Measurements from ENCODE around the gene ICA1.

ICA1 gene

DNA sequence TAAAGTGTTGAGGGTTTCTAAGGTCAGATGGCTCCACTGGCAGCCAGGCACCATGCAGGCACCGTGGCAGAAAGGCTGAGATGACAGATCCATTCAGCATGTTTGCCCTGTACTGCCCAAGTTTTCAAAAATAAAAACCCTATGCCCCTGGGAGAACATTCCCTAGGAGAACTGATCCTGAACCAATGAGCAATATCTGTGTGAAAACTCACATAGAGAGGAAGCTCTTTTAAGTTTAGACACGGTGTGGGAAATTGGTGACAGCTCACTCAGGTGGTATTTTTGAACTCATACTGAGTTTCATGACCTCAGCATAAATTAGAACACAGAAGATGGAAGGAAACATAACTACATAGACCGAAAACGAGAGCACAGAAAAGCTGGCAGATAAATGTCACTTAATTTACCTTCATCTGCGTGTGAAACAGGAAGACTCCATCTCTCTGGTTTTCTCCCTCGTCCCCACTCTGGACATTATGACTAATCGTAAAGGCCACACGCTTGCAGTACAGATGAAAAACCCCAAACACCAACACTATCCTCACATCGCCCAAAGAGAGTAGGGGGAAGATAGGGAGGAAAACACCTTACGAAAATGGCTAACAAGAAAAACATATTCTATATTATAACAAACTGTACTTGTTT lies 127.8 kb downstream of the ICA1 start:
- in situ Hi-C loops (cut with MboI; ENCODE audit: low pct_unique_long_range_greater_than_20kb, low sequenced_read_pairs, unreplicated experiment), result no loop called here
- DNase-seq (ENCODE audit: low spot score), result peak; percentile 43
- TF ChIP-seq, protein P1, sequence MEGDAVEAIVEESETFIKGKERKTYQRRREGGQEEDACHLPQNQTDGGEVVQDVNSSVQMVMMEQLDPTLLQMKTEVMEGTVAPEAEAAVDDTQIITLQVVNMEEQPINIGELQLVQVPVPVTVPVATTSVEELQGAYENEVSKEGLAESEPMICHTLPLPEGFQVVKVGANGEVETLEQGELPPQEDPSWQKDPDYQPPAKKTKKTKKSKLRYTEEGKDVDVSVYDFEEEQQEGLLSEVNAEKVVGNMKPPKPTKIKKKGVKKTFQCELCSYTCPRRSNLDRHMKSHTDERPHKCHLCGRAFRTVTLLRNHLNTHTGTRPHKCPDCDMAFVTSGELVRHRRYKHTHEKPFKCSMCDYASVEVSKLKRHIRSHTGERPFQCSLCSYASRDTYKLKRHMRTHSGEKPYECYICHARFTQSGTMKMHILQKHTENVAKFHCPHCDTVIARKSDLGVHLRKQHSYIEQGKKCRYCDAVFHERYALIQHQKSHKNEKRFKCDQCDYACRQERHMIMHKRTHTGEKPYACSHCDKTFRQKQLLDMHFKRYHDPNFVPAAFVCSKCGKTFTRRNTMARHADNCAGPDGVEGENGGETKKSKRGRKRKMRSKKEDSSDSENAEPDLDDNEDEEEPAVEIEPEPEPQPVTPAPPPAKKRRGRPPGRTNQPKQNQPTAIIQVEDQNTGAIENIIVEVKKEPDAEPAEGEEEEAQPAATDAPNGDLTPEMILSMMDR (IDR thresholded peaks at IDR 0.05; ENCODE audit: extremely low read depth, insufficient read depth, missing control alignments), result no peak

DNA sequence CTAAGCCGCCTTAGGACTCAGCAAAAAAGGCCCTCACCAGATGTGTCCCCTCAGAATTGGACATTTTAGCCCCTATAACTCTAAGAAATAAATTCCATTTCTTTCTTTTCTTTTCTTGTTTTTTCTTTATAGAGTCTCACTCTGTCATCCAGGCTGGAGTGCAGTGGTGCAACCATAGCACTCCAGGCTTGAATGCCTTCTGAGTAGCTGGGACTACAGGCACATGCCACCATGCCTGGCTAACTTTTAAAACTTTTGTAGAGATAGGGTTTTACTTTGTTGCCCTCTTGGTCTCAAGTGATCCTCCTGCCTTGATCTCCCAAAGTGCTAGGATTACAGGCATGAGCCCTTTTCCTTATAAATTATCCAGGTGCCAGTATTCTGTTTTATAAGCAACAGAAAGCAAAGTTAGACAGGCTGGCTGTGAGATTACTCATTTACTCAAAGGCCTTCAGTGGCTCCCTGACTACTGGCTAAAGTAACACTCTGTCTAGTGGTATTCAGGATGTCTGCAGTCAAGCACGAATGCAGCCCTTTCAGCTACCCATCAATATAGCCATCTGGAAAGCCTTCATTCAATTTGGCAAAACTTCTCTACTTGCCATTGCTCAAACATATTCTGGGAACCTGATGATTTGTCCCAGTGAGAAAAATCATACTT lies 128.6 kb downstream of the ICA1 start:
- in situ Hi-C loops (cut with MboI; ENCODE audit: low pct_unique_long_range_greater_than_20kb, low sequenced_read_pairs, unreplicated experiment), result no loop called here
- no peak for DNase-seq (ENCODE audit: low spot score)
- TF ChIP-seq, protein P1 (IDR thresholded peaks at IDR 0.05; ENCODE audit: extremely low read depth, insufficient read depth, missing control alignments), result no peak

DNA sequence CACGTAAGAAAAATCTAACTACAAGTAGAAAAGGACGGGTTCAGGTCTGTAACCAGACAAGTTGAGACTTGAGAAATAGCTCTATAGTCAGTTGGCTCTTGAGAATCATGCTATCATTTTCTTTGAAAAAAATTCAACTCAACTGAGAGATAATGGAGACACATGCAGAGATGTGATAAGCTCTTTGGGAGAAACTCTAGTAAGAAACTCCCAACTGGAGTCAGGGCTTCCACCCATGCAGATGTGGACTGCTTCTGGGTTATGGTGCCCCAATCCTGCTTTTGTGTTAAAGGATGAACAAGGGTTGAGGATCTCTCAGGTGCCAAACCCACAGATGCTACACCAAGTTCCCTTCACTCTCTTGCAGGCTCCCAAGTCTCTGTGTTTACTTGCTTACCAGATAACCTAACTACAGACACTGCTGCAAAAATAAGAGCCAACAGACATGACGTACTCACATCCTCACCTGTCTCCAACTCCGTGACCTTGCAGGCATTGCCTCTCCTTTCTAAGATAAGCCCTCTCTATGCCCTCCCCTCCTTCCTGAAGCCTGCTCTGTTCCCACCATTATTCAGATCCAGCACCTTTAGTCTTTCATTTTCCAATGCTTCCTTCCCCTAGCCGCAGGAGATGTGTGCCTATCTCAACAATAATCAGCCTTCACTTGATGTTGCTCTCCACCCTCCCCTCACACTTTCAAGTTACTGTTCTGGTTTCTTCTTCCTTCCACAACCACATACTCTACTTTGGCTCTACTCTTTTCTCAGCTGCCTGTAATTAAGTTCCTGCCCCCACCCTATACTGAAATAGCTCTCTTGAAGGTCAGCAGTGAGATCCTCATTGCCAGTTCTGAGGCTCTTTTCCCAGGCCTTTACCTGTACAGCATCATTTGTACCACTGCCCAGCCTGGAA lies 130.0 kb downstream of the ICA1 start:
- in situ Hi-C loops (cut with MboI; ENCODE audit: low pct_unique_long_range_greater_than_20kb, low sequenced_read_pairs, unreplicated experiment), result no loop called here
- DNase-seq (ENCODE audit: low spot score), result no peak
- TF ChIP-seq, protein P1 (IDR thresholded peaks at IDR 0.05; ENCODE audit: extremely low read depth, insufficient read depth, missing control alignments), result no peak

DNA sequence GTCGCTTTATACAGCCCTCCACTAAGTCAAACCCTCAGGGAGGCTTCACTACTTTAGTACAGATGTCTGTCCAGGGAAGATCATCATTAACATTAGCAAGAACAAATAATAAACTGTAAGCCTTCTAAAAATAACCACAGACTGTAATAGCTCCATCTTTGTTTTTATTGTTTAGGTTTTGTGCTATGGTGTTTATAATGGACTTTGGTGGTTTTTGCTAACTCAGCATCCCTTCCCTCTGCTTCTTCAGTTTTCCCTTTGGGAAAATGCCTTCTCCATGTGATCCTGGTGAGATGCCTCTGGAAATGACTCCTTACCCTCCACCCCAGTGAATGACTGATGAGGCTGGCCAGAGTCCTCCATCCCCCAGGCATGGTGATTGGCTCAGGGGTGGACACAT lies 131.3 kb downstream of the ICA1 start:
- TF ChIP-seq, protein P1 (IDR thresholded peaks at IDR 0.05; ENCODE audit: extremely low read depth, insufficient read depth, missing control alignments), result no peak
- no peak for DNase-seq (ENCODE audit: low spot score)
- in situ Hi-C loops (cut with MboI; ENCODE audit: low pct_unique_long_range_greater_than_20kb, low sequenced_read_pairs, unreplicated experiment), result no loop called here

DNA sequence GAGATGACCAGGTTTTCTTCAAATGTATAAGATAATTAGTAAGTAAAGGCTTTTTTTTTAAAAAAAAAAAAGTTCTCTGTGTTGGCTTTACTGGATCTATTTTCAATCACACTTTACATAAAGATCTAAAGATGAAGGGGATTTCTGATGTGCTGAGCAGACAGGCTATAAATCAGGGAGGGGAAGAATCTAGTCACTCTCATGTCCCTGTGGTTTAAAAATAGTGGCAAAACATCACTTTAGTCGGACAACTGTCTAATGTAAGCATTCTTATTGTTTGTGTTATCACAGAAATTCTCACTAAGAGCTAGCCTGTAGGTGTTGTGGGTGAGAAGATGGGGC lies 132.7 kb downstream of the ICA1 start:
- in situ Hi-C loops (cut with MboI; ENCODE audit: low pct_unique_long_range_greater_than_20kb, low sequenced_read_pairs, unreplicated experiment), result no loop called here
- TF ChIP-seq, protein P1 (IDR thresholded peaks at IDR 0.05; ENCODE audit: extremely low read depth, insufficient read depth, missing control alignments), result no peak
- no peak for DNase-seq (ENCODE audit: low spot score)

DNA sequence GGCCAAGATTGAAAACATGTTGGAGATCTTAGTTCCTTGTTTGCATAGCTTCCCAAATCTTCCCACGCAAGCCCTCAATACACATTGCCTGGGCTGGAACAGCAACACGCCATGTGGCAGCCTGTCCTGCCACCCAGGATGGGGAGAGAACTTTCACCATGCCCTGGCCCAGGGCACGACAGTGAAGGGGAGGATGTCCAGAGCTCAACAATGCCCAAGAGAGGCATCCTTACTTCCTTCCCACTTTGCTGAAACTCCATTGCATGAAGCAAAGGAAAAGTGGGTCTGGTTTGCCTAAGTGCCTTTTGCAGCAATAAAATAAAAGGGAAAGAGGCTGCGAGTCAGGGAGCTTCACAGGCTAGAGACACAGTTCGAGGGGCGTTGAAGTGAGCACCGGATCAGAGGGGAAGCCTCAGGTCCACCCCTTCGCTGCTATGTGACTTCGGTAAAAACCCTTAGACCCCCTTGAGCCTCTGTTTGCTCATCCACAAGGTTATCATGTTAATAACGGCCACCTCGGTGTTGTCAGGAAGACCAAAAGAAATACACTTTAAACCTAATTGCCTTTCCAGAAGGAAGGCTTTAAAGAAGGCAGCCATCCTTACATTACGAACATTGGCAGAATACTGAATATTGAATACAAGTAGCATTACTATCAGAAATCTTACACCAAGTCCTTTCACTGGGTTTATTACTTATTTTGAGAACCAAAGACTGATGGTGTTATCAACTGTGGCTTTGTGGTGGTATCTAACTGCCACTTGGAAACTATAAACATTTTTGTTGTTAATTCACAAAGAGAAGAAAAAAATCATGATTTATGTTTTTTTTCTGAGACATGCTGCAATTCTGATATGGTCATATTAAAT lies 133.3 kb downstream of the ICA1 start:
- TF ChIP-seq, protein P1 (IDR thresholded peaks at IDR 0.05; ENCODE audit: extremely low read depth, insufficient read depth, missing control alignments), result no peak
- DNase-seq (ENCODE audit: low spot score), result no peak
- in situ Hi-C loops (cut with MboI; ENCODE audit: low pct_unique_long_range_greater_than_20kb, low sequenced_read_pairs, unreplicated experiment), result no loop called here
